NCI-H345 (cell line): ENCODE results near the gene PHYH.
A peak's percentile ranks its signal among the peaks of the same experiment; 100 is the strongest.
"Not testable (repeated sequence)": the region's sequence is repeated elsewhere in the genome, so short reads cannot be mapped to it uniquely, and the experiment has no call there.

Experiments used
- DNase-seq: peaks from one replicate; lab custom pipeline; 2025; lab: John Stamatoyannopoulos, UW

Gene PHYH

DNA sequence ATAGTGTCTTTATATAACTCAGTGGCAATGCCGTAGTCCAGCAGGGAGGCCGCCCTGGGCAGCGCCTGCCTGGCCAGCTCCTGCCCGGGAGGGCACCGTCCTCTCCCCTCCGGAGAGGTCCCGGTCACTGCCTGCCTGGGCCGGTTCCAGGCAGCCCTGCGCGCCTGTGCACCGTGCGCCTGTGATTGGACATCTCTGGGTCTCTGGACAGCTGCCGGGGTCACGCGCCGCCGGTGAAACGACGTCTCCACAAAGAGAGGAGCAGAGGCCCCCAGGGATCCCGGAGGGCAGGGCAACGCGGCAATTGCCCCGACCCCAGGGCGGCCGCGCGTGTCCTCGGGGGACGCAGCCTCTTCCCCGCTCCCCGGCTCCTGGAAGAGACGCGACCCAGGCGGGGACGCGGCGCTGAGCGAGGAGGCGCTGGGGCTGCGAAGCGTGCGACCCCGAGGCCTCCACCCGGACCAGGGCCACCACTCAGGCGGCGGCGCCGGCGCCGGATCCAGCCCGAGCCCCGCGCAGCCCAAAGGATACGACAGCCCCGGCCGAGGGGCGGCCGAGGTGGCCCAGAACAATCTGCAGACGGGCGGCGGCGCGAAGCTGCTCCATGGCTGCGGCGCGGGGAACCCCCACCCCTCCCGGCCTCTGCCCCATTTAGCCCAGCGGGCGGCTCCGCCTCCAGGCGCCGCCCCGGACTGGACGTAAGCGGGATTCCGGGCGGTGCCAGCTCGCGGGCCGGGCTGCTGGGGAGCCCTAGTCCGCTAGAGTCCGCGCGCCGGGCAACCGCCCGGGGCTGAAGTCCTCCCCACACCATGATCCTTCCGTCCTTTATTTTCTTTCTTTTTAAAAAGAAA, at the start of gene PHYH:
TSS of gene PHYH (minus strand) at position 628 of the 851 bp plus-strand sequence. CDS start at position 606, 22 bp downstream.
- peak; percentile 81 for DNase-seq

GRCh38 chr10:13348216-13349017, 48.6 kb upstream of the PHYH start, which contains the start of gene SEPHS1:
Gene SEPHS1, minus strand, starts transcription at chr10:13348293. Its CDS starts 3,343 bp downstream, at chr10:13344950.
- DNase-seq: peak; percentile 74

- peak; percentile 74 for DNase-seq
Observed at GRCh38 chr10:13347500-13348156, 47.8 kb upstream of the PHYH start.

DNA sequence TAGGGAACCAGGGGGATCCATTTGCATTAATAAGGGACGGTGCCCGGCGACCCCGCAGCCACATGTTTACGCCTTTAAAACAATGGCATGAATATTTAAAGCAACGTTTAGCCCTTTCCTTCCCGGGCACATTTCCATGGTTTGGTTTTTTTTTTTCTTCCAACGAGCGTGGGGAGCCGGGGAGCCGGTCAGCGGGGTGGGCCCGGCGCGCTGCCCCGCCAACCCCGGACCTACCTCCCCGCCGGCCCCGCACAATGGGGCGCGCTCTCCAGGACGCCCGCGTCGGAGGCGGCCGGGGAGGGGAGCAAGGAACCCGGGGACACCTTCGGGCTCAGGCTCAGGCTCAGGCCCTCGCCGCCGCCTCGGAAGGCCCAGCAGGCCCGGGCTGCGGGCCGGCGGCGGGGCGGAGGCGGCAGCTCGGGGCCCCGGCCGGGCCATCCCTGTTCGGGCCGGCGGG, 47.2 kb upstream of the PHYH start:
- DNase-seq: peak; percentile 10

DNA sequence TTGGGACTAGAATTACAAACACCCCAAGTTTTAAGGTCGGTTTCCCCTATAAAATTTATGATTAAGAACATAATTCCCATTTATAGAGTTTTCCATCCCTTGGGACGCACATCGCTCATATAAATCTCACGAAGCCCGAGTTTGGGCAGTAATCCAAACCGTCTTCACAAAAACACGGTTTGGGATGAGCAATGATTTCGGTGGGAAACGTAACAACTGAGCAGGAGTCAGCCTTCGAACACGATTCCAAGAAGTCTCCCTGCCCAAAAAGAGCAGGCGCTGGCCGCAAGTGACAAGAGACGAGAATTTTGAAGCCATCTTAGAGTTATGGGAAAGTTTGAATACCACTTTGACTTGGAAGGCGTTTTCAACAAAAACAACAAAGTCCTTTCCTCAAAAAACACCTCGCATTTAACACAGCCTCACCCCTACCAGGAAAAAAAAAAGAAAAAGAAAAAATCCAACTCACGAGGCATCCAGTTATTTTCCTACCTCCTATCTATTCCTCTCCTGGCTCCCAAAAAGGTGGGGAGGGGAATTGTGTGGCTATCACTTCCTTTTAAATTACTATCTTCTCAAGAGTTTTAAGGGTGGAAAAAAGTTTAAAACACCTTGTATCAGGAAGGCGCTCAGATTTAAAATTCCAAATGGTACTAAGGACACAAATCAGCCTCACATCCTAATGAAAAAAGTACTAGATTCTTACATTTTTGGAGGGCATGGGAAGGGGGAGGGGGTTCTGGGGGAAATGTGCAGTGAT, 46.6 kb upstream of the PHYH start:
- no peak for DNase-seq

- no peak for DNase-seq
Observed at GRCh38 chr10:13340626-13341376, 40.9 kb upstream of the PHYH start.

DNA sequence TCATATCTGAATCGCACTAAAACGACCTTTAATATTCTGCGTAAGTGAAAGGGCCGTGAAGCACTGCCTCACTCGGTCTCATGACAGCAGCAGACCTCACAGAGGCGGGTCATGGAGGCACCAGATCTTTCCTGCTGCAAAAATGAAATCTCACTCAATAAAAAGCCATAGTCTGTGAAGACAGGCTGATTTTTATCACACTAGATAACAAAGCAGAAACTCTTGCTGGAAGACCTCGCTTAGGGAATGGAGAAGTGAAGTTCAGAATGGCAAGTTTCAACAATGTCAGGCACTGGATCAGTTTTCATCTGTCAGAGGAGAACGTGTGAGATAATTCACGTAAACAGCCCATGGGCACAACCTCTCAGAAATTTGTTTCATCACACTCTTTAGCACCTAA, 40.2 kb upstream of the PHYH start:
- no peak for DNase-seq

GRCh38 chr10:13338390-13339110, 38.7 kb upstream of the PHYH start:
- no peak for DNase-seq

- no peak for DNase-seq
Observed at GRCh38 chr10:13337827-13338196, 37.9 kb upstream of the PHYH start.

- no peak for DNase-seq
Observed at GRCh38 chr10:13337128-13337826, 37.4 kb upstream of the PHYH start.

GRCh38 chr10:13335881-13336280, 36.0 kb upstream of the PHYH start:
- DNase-seq: no peak

DNA sequence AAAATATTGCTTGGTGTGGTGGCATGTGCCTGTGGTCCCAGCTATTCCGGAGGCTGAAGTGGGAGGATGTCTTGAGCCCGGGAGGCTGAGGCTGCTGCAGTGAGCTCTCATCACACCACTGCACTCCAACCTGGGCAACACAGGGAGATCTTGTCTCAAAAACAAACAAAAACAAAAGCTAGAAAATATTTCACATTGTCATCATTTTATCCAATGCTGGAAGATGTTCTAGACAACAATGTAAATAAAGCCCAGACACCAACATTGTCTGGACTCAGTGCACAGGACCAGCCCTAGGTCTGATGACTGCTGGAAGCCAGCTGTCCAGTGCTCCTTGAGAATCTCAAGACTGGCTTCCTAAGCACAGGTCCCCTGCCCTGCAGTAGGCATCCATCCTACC, 34.7 kb upstream of the PHYH start:
- no peak for DNase-seq

DNA sequence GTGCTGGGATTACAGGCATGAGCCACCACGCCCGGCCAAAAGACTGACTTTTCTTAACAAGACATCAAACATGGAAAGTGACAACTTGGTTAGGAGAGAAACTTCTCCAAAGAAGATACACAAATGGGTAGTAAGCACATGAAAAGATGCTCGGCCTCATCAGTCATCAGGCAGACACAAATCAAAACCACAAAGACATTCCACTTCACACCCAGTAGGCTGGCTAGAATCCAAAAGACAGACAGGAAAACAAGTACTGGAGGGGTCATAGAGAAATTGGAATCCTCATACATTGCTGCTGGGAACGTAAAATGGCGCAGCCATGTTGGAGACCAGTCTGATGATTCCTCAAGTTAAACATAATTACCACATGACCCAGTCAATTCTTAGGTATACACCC, 31.8 kb upstream of the PHYH start:
- no peak for DNase-seq

DNA sequence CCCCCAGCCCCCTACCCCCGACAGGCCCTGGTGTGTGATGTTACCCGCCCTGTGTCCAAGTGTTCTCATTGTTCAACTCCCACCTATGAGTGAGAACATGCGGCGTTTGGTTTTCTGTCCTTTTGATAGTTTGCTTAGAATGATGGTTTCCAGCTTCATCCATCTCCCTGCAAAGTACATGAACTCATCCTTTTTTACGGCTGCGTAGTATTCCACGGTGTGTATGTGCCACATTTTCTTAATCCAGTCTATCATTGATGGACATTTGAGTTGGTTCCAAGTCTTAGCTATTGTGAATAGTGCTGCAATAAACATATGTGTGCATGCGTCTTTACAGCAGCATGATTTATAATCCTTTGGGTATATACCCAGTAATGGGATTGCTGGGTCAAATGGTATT, 31.1 kb upstream of the PHYH start:
- DNase-seq: not testable (repeated sequence)

GRCh38 chr10:13329565-13329964, 29.7 kb upstream of the PHYH start:
- no peak for DNase-seq

GRCh38 chr10:13328613-13329012, 28.7 kb upstream of the PHYH start:
- no peak for DNase-seq

DNA sequence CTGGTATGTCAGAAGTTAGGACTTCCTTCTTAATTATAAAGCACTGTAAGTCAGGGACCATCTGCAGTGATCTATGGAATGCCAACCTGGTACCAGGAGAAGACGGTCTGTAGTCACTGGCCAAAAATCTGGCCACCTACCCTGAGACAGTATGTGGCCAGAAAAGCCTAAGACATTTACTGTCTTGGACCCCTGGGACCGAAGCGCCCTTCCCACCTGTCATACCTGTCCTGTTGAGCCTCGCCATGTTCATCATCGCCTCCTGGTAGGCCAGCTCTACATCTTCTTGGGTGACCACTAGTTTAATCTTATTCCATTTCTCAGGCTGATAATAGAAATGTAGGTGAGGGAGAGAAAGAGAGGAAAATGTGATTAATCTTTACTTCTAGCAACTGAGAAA, 28.3 kb upstream of the PHYH start:
- no peak for DNase-seq

DNA sequence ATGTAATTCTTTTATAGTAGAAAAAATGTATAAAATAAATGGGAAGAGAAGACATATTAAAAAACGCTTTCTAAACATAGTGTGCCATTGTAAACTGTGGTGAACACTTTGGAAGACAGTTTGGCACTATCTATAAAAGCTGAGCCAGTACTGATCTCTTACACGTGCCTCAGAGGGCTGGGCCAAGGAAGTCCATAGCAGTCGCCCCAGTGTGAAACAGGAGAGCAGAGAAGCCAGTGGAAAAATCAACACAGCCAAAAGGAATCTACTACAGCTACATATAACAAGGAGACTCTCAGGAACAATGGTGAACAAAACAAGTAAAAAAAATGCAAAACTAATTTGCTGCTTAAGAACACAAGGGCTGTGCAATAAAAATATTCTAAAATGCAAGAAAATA, 27.7 kb upstream of the PHYH start:
- no peak for DNase-seq

DNA sequence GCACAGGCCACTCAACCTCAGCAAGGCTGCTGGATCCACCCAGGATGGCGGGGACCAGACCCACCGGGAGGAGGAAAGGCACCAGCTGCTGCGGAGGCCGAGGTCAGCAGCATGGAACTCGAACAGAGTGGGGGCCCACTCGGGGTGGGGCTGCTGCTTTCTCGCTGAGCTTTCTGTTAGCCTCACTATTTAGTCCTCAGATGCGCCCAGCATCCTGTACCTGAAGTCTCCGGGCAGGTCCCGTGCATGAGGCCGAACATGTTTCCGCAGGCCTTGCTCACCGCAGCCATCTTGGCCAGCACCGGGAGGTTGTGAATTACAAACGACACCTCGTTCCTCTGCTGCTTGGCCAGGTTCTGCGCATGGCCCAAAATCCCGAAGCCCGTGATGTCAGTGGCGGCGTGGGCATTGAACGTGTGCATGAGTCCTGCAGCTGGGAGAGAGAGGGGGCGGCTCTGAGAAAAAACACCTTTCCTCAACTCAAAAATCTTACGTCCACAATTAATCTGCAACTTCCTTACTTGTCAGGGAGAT, 22.8 kb upstream of the PHYH start:
- DNase-seq: no peak
